ENCODE data around the gene ELMO3. TPM values are rescaled to one million over a fixed set of nuclear protein-coding genes. Genes with fewer than 3 reads are reported as not detected.

The ELMO3 gene
- total RNA-seq, 1 experiment from 2014 or later = 45.8 TPM

DNA sequence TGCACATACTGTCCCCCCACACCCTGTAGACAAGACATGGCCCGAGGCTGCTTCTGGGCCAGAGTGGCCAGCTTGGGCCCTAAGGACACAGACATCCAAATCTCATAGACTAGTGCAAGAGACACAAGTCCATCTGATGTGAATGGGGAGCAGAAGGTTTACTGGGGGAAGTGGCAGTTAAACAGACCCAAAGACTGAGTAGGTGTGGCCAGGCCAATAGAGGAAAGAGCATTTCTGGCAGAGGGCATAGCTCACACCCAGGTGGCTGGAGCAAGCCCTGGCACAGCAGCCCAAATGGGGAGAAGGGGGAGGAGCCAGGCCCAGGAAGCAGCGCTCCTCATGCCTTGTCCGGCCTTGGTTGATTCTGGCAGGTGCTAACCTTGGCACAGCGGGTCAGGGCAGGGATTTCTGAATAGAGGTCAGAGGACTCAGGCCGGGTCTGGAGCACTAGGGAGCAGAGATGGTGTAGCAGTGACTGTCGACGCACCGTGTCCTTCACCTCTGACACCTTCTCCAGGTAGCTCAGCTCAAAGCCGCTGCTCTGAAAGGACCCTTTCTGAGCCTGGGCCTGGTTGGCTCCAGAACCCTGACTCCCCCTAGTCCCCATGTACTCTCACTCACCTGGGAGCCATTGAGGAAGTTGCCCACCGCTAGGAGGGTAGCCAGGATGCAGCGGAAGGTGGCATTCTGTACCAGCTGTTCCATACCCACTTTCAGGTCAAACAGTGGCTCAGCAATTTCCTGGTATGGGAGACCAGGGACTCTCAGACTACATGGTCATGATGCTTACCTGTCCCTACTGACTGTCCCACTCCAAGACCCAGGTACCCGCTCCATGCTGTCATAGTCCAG is 32.1 kb downstream of the ELMO3 start (continued):
- TF ChIP-seq, protein P1, sequence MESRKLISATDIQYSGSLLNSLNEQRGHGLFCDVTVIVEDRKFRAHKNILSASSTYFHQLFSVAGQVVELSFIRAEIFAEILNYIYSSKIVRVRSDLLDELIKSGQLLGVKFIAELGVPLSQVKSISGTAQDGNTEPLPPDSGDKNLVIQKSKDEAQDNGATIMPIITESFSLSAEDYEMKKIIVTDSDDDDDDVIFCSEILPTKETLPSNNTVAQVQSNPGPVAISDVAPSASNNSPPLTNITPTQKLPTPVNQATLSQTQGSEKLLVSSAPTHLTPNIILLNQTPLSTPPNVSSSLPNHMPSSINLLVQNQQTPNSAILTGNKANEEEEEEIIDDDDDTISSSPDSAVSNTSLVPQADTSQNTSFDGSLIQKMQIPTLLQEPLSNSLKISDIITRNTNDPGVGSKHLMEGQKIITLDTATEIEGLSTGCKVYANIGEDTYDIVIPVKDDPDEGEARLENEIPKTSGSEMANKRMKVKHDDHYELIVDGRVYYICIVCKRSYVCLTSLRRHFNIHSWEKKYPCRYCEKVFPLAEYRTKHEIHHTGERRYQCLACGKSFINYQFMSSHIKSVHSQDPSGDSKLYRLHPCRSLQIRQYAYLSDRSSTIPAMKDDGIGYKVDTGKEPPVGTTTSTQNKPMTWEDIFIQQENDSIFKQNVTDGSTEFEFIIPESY (IDR thresholded peaks at IDR 0.05; ENCODE audit: extremely low read depth, insufficient replicate concordance, low read length) = no peak

DNA sequence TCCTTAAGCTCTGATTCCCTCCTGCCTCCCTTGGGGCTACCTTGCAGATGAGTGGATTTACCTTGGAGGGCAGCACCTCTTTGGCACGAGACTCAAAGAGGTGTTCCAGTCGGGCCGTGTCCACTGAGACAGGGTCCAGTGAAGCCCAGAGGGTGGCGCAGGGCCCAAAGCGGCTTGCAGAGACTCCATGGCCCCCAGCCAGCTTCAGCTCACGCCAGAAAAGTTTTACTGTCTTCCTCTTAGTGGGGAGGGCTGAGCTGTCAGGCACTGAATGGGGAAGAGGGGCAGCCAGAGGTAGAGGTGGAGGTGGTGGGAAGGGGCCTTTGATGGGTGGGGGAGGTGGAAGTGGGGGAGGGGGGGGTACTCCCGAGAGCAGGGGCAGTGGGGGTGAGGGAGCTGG is 34.7 kb downstream of the ELMO3 start:
- no peak overlapping the region for H3K27ac ChIP-seq (ENCODE audit: low read depth, low read length)
- H4K20me1 ChIP-seq (ENCODE audit: insufficient read depth) = no peaks in the 10 kb centered on the region
- peaks cover 39 to 63% of the 10 kb centered on the region in 2 experiments for H3K36me3 ChIP-seq (ENCODE audit: control insufficient read depth in 1 of 2, insufficient read depth in 2 of 2, low read length in 2 of 2)
- ChIA-PET CTCF (interaction anchor here (1.4 kb wide), 1 partner anchor 13 kb away, joined by 4 read pairs; no protein-coding TSS in a partner anchor), RAD21 (ENCODE audit: low non-redundant PET in 1 of 2, low total read pairs in 2 of 2, uncharacterized antibody in 2 of 2, unreplicated experiment in 2 of 2) (no interaction called here), POLR2A (interaction anchor here (1.3 to 1.6 kb wide), 2 partner anchors 10 to 14 kb away, joined by 3 to 7 read pairs; partner anchors contain the start of gene FHOD1)
- no peaks in the 10 kb centered on the region for H3K27me3 ChIP-seq (ENCODE audit: insufficient read depth, low read length)
- H3K79me2 ChIP-seq (ENCODE audit: insufficient read depth, low read length) = peaks cover 11% of the 10 kb centered on the region; the same call in 1 of the 2 replicates
- no peak overlapping the region for H3K9ac ChIP-seq (ENCODE audit: low read length)
- H3K4me1 ChIP-seq (ENCODE audit: control insufficient read depth in 1 of 2, insufficient read depth in 2 of 2, low read length in 2 of 2) = peaks cover 0 to 12% of the 10 kb centered on the region in 2 experiments; a peak in 2 of 4 replicates
- ATAC-seq = no peak
- no peaks in the 10 kb centered on the region for H3K9me3 ChIP-seq (ENCODE audit: control insufficient read depth in 1 of 2, insufficient read depth in 1 of 2, low read depth in 1 of 2, low read length in 2 of 2)
- H2AFZ ChIP-seq (ENCODE audit: low read depth, low read length, poor library complexity, severe bottlenecking) = no peak overlapping the region
- intact Hi-C loops (cut with micrococcal nuclease) = no loop called here
- H3K4me2 ChIP-seq (ENCODE audit: low read length) = no peak overlapping the region
- DNase-seq (ENCODE audit: low read depth, low spot score) = no peak
- H3K9me2 ChIP-seq (ENCODE audit: insufficient read depth) = no peaks in the 10 kb centered on the region
- BruUV-seq (replicated peaks) = no TSS peak
- no peak overlapping the region for H3K4me3 ChIP-seq (replicated peaks in 1 of 2; ENCODE audit: low read depth in 1 of 2, low read length in 2 of 2)
- TF ChIP-seq, protein P2, sequence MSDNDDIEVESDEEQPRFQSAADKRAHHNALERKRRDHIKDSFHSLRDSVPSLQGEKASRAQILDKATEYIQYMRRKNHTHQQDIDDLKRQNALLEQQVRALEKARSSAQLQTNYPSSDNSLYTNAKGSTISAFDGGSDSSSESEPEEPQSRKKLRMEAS (IDR thresholded peaks at IDR 0.05) = no peak
- TF ChIP-seq, protein P1 (IDR thresholded peaks at IDR 0.05; ENCODE audit: extremely low read depth, insufficient replicate concordance, low read length) = no peak
- no peak for TF ChIP-seq SRF (IDR thresholded peaks at IDR 0.05; ENCODE audit: low read depth)
- TF ChIP-seq, protein P3, sequence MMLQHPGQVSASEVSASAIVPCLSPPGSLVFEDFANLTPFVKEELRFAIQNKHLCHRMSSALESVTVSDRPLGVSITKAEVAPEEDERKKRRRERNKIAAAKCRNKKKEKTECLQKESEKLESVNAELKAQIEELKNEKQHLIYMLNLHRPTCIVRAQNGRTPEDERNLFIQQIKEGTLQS (IDR thresholded peaks at IDR 0.05) = no peak
- TF ChIP-seq ELF1 (IDR thresholded peaks at IDR 0.05; ENCODE audit: borderline replicate concordance, low read depth) = no peak
- no peak for TF ChIP-seq POLR2AphosphoS5 (IDR thresholded peaks at IDR 0.05; ENCODE audit: low read depth, low read length)
- TF ChIP-seq, protein P4, sequence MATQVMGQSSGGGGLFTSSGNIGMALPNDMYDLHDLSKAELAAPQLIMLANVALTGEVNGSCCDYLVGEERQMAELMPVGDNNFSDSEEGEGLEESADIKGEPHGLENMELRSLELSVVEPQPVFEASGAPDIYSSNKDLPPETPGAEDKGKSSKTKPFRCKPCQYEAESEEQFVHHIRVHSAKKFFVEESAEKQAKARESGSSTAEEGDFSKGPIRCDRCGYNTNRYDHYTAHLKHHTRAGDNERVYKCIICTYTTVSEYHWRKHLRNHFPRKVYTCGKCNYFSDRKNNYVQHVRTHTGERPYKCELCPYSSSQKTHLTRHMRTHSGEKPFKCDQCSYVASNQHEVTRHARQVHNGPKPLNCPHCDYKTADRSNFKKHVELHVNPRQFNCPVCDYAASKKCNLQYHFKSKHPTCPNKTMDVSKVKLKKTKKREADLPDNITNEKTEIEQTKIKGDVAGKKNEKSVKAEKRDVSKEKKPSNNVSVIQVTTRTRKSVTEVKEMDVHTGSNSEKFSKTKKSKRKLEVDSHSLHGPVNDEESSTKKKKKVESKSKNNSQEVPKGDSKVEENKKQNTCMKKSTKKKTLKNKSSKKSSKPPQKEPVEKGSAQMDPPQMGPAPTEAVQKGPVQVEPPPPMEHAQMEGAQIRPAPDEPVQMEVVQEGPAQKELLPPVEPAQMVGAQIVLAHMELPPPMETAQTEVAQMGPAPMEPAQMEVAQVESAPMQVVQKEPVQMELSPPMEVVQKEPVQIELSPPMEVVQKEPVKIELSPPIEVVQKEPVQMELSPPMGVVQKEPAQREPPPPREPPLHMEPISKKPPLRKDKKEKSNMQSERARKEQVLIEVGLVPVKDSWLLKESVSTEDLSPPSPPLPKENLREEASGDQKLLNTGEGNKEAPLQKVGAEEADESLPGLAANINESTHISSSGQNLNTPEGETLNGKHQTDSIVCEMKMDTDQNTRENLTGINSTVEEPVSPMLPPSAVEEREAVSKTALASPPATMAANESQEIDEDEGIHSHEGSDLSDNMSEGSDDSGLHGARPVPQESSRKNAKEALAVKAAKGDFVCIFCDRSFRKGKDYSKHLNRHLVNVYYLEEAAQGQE (IDR thresholded peaks at IDR 0.05; ENCODE audit: low read depth) = no peak
- TF ChIP-seq ZFX (IDR thresholded peaks at IDR 0.05) = no peak
- no peak for TF ChIP-seq EGR1 (IDR thresholded peaks at IDR 0.05; ENCODE audit: low read depth)
- TF ChIP-seq, protein P5, sequence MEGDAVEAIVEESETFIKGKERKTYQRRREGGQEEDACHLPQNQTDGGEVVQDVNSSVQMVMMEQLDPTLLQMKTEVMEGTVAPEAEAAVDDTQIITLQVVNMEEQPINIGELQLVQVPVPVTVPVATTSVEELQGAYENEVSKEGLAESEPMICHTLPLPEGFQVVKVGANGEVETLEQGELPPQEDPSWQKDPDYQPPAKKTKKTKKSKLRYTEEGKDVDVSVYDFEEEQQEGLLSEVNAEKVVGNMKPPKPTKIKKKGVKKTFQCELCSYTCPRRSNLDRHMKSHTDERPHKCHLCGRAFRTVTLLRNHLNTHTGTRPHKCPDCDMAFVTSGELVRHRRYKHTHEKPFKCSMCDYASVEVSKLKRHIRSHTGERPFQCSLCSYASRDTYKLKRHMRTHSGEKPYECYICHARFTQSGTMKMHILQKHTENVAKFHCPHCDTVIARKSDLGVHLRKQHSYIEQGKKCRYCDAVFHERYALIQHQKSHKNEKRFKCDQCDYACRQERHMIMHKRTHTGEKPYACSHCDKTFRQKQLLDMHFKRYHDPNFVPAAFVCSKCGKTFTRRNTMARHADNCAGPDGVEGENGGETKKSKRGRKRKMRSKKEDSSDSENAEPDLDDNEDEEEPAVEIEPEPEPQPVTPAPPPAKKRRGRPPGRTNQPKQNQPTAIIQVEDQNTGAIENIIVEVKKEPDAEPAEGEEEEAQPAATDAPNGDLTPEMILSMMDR (IDR thresholded peaks at IDR 0.05 in 2 of 3, conservative IDR thresholded peaks at IDR 0.05 in 1 of 3; ENCODE audit: borderline replicate concordance in 1 of 3, insufficient read depth in 1 of 3, low read depth in 2 of 3, low read length in 2 of 3) = no peak
- TF ChIP-seq CBX3 (IDR thresholded peaks at IDR 0.05; ENCODE audit: low read depth) = no peak
- no peak for TF ChIP-seq SIN3A (IDR thresholded peaks at IDR 0.05; ENCODE audit: low read depth)

Measured in HCT116 (cell line).